Measurements from ENCODE around the gene NPC1L1.

- TF ChIP-seq CTCF (optimal IDR thresholded peaks at IDR 0.05 in 1 of 3, IDR thresholded peaks at IDR 0.05 in 1 of 3, conservative IDR thresholded peaks at IDR 0.05 in 1 of 3; ENCODE audit: extremely low read depth in 1 of 3, insufficient read depth in 2 of 3, low read length in 3 of 3), result no peak
- TF ChIP-seq EZH2 (IDR thresholded peaks at IDR 0.05; ENCODE audit: low read length), result no peak
These were observed 46.2 kb downstream of the NPC1L1 start for GRCh38 chr7:44494960-44495359.

Data from keratinocyte (primary cell).